Suprapubic skin (tissue), 4 donors: ENCODE results near the gene COL5A1. TPM values are rescaled to one million over a fixed set of nuclear protein-coding genes. Genes with fewer than 3 reads are reported as not detected.

Source experiments
- DNase-seq, 2 donors: peaks; one replicate each; pipeline ENCODE4 v3.0.0-alpha.2; 2019; ENCODE audit warnings: low spot score in 2 of 2
- H3K27ac ChIP-seq: fragments of 200-600 bp; sonication (generic); one replicate; pipeline ENCODE4 v1.5.1; 2019
- H3K27me3 ChIP-seq: fragments of 200-600 bp; sonication (generic); one replicate; pipeline ENCODE4 v1.5.1; 2019
- H3K36me3 ChIP-seq: fragments of 200-600 bp; sonication (generic); one replicate; pipeline ENCODE4 v1.5.1; 2019
- H3K4me1 ChIP-seq: fragments of 200-600 bp; sonication (generic); one replicate; pipeline ENCODE4 v1.5.1; 2019
- H3K4me3 ChIP-seq: fragments of 200-600 bp; sonication (generic); one replicate; pipeline ENCODE4 v1.5.1; 2019; ENCODE audit warnings: mild to moderate bottlenecking
- H3K9me3 ChIP-seq: fragments of 200-600 bp; sonication (generic); one replicate; pipeline ENCODE4 v1.5.1; 2019
- EP300 ChIP-seq: sonication (generic); formaldehyde crosslinking; IDR thresholded peaks from one replicate; pipeline ENCODE4 v1.6.1; 2017; ENCODE audit warnings: antibody characterized with exemption
- POLR2A ChIP-seq, 2 donors: fragments of 450-650 bp; IDR thresholded peaks; one replicate each; pipeline ENCODE4 v1.6.1; 2017; ENCODE audit warnings: antibody characterized with exemption in 2 of 2, mild to moderate bottlenecking in 2 of 2, moderate library complexity in 2 of 2
- POLR2AphosphoS5 ChIP-seq, 3 donors: sonication (generic); formaldehyde crosslinking; IDR thresholded peaks; one replicate each; pipeline ENCODE4 v1.6.1; 2017; ENCODE audit warnings: antibody characterized with exemption in 3 of 3
- WGBS: methylation state at CpG from one replicate; pipeline ENCODE4 v1.1.5; 2018; 5-methylcytosine and 5-hydroxymethylcytosine counted together
- total RNA-seq, 4 donors: library from RNA; depleted of rRNA; stranded (reverse); fragments of >200 nt; gene quantifications; one replicate each; pipeline ENCODE4 v1.1.0, GENCODE V29; 2016
- TF ChIP-seq, protein P1 (sequence below), 2 donors: fragments of 200-600 bp in 1 of 2; fragments of 450-650 bp in 1 of 2; sonication (generic) in 1 of 2; IDR thresholded peaks; one replicate each; pipeline ENCODE4 v1.5.1; 2016 to 2019; ENCODE audit warnings: antibody characterized with exemption in 2 of 2, mild to moderate bottlenecking in 1 of 2, moderate library complexity in 1 of 2

The COL5A1 gene
- total RNA-seq, 4 donors from 2014 or later, result 8.6 to 16.5 (median 15.4) TPM

DNA sequence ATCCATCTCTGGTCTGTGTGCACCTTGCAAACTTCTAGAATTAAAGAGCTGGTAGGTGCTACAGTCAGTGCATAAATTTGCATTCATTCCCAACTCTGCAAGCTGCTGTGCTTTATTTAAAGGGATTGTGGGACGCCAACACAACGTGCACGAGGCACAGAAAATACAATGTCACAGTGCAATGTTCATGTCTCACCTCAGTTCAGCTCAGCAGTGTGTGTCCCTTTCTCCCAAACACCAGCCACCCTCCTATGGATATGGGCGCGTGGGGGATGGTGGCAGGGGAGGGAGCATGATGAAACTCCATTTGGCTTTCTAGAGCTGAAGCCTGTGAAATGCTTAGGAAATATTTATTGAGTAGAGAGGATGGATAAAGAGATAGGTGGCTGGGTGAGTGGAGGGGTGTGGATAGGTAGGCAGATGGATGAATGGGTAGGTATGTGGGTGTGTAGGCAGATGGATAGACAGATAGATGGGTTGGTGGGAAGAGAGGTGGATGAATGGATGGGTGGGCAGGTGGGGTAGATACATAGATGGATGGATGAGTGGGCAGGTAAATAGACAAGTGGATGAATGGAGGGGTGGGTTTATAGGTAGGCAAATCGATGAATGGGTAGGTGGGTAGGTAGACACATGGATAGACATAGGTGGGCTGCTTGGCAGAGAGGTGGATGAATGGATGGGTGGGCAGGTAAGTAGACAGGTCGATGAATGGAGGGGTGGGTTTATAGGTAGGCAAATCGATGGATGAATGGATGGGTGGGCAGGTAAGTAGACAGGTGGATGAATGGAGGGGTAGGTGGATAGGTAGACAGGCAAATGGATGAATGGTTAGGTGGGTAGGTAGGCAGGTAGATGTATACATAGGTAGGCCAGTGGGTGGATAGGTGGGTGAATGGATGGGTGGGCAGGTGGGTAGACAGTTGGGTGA is 146.3 kb downstream of the COL5A1 start:
- no peak for DNase-seq
- H3K27ac ChIP-seq, result no peak overlapping the region
- no peak overlapping the region for H3K4me3 ChIP-seq
- no peaks in the 10 kb centered on the region for H3K9me3 ChIP-seq
- H3K36me3 ChIP-seq, result peaks cover 13% of the 10 kb centered on the region
- WGBS, result 95% methylated on average over 8 of the region's 8 CpGs
- no peak for TF ChIP-seq POLR2AphosphoS5 (IDR thresholded peaks at IDR 0.05)
- TF ChIP-seq EP300, result no peak
- TF ChIP-seq POLR2A (IDR thresholded peaks at IDR 0.05), result no peak
- TF ChIP-seq, protein P1, sequence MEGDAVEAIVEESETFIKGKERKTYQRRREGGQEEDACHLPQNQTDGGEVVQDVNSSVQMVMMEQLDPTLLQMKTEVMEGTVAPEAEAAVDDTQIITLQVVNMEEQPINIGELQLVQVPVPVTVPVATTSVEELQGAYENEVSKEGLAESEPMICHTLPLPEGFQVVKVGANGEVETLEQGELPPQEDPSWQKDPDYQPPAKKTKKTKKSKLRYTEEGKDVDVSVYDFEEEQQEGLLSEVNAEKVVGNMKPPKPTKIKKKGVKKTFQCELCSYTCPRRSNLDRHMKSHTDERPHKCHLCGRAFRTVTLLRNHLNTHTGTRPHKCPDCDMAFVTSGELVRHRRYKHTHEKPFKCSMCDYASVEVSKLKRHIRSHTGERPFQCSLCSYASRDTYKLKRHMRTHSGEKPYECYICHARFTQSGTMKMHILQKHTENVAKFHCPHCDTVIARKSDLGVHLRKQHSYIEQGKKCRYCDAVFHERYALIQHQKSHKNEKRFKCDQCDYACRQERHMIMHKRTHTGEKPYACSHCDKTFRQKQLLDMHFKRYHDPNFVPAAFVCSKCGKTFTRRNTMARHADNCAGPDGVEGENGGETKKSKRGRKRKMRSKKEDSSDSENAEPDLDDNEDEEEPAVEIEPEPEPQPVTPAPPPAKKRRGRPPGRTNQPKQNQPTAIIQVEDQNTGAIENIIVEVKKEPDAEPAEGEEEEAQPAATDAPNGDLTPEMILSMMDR (IDR thresholded peaks at IDR 0.05), result no peak
- H3K27me3 ChIP-seq, result peaks cover 11% of the 10 kb centered on the region
- H3K4me1 ChIP-seq, result peaks cover 27% of the 10 kb centered on the region

DNA sequence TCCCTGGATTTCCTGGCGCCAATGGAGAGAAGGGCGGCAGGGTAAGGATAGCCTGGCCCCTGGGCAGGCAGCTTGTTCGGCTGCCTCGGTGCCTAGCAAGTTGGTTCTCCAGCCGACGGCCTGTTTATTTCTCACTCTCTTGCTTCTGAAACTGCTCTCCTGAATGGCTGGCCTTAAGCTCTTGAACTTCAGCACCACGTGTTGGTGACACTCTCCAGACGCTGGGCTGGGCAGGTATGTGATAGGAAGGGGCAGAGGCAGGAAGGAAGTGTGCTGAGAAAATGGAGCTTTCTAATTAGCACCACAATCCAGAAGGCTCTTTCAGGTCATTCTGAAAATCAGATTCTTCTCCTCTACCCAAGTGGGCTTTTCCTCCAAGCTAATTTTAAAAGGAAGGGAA is 147.6 kb downstream of the COL5A1 start:
- Histone ChIP-seq H3K27me3 (peaks cover 11% of the 10 kb centered on the region), H3K4me1 (peaks cover 14% of the 10 kb centered on the region), H3K27ac (no peak overlapping the region), H3K36me3 (peaks cover 13% of the 10 kb centered on the region), H3K4me3 (no peak overlapping the region), H3K9me3 (no peaks in the 10 kb centered on the region)
- 94% methylated on average over 8 of the region's 8 CpGs for WGBS
- DNase-seq, result no peak
- TF ChIP-seq, protein P1 (IDR thresholded peaks at IDR 0.05), result no peak
- no peak for TF ChIP-seq POLR2AphosphoS5 (IDR thresholded peaks at IDR 0.05)
- TF ChIP-seq POLR2A (IDR thresholded peaks at IDR 0.05), result no peak
- no peak for TF ChIP-seq EP300

GRCh38 chr9:134791009-134791408 is 149.4 kb downstream of the COL5A1 start:
- TF ChIP-seq POLR2A (IDR thresholded peaks at IDR 0.05), result no peak
- TF ChIP-seq EP300, result no peak
- TF ChIP-seq, protein P1 (IDR thresholded peaks at IDR 0.05), result no peak
- 81% methylated on average over 4 of the region's 9 CpGs for WGBS
- H3K9me3 ChIP-seq, result no peaks in the 10 kb centered on the region
- no peak for DNase-seq
- H3K4me3 ChIP-seq, result no peak overlapping the region
- H3K27me3 ChIP-seq, result no peaks in the 10 kb centered on the region
- no peaks in the 10 kb centered on the region for H3K4me1 ChIP-seq
- H3K36me3 ChIP-seq, result peaks cover 13% of the 10 kb centered on the region
- H3K27ac ChIP-seq, result no peak overlapping the region

DNA sequence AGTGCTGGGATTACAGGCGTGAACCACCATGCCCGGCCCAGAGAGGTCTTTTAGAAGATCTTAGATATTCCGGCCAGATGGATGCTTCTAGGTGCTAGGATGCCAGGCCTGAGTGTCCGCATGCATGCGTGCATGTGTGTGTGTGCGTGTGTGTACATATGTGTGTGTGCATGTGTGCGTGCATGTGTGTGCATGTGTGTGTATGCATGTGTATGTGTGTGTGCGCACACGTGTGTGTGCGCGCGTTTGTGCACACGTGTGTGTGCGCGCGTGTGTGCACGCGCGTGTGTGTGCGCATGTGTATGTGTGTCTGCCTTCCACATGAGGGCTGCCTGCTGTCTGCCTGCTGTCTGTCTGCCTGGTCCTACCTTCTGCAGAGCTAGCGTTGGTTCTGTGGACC is 151.0 kb downstream of the COL5A1 start:
- H3K36me3 ChIP-seq, result peaks cover 11% of the 10 kb centered on the region
- no peak overlapping the region for H3K4me3 ChIP-seq
- no peak overlapping the region for H3K27ac ChIP-seq
- 83% methylated on average over 20 of the region's 21 CpGs for WGBS
- H3K27me3 ChIP-seq, result no peaks in the 10 kb centered on the region
- TF ChIP-seq, protein P1 (IDR thresholded peaks at IDR 0.05), result no peak
- TF ChIP-seq POLR2AphosphoS5 (IDR thresholded peaks at IDR 0.05) (no peak), EP300 (no peak), POLR2A (IDR thresholded peaks at IDR 0.05) (no peak)
- no peak for DNase-seq
- H3K9me3 ChIP-seq, result no peaks in the 10 kb centered on the region
- H3K4me1 ChIP-seq, result no peaks in the 10 kb centered on the region

DNA sequence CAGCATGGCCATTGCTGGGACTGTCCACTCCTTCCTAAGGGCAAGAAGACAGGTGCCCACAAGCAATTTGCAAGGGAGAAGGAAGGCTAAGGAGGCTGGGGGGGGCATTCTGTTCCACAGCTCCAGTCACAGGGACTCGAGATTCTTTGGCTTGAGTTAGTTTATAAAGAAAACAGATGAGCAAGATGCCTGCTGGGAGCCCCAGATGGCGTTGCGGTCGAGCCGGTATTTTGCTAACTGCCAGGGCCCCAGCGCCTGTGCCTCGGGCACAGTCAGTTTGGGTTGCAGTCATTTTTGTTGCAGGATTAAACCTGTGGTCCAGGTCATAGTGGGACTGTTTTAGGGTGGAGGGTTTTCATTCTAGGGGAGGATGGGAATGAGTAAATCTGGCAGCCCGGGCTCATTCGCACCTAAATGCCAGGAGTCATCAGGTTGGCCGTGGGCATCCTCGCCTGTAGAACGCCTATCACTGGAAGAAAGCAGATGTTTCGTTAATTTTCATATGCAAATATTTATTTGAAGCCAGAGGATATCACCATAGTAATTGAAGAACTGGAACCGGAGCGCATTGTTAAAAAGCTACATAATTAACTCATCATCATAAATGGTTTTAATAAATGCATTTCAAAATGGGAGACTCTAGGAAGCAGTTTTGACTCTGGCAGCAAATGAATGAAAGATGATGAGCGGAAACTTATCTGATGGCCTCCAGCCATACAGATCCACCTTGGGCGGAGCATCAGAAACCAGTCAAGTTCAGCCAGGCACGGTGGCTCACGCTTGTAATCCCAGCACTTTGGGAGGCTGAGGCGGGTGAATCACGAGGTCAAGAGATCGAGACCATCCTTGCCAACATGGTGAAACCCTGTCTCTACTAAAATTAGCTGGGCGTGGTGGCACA is 151.9 kb downstream of the COL5A1 start:
- no peaks in the 10 kb centered on the region for H3K9me3 ChIP-seq
- DNase-seq, result no peak
- WGBS, result 56% methylated on average over 23 of the region's 23 CpGs
- no peak overlapping the region for H3K4me3 ChIP-seq
- peaks cover 12% of the 10 kb centered on the region for H3K36me3 ChIP-seq
- H3K27me3 ChIP-seq, result no peaks in the 10 kb centered on the region
- H3K4me1 ChIP-seq, result no peaks in the 10 kb centered on the region
- TF ChIP-seq, protein P1 (IDR thresholded peaks at IDR 0.05), result no peak
- TF ChIP-seq POLR2AphosphoS5 (IDR thresholded peaks at IDR 0.05) (no peak), POLR2A (IDR thresholded peaks at IDR 0.05) (no peak), EP300 (no peak)
- no peak overlapping the region for H3K27ac ChIP-seq
